Smooth muscle cell (in vitro differentiated cells): ENCODE results near the gene NMRAL1. TPM values are rescaled to one million over a fixed set of nuclear protein-coding genes. Genes with fewer than 3 reads are reported as not detected.

ENCODE experiments used
- DNase-seq: peaks from one replicate; lab custom pipeline; 2025; ENCODE audit not compliant: unreplicated experiment; lab: John Stamatoyannopoulos, UW
- H2AFZ ChIP-seq: fragments of 200-600 bp; sonication (generic); 2 replicates; pipeline ENCODE4 v1.6.0; 2016; ENCODE audit warnings: antibody characterized with exemption, low read depth, mild to moderate bottlenecking
- H3F3A ChIP-seq: fragments of 200-600 bp; sonication (generic); 2 replicates; pipeline ENCODE4 v1.6.0; 2017; ENCODE audit warnings: antibody characterized with exemption, low read depth
- H3K27ac ChIP-seq: fragments of 200-600 bp; sonication (generic); 2 replicates; pipeline ENCODE4 v1.5.1; 2016; ENCODE audit warnings: low read depth, mild to moderate bottlenecking
- H3K27me3 ChIP-seq: fragments of 200-600 bp; sonication (generic); 2 replicates; pipeline ENCODE4 v1.6.1; 2016; ENCODE audit warnings: low read depth, mild to moderate bottlenecking
- H3K36me3 ChIP-seq: fragments of 200-600 bp; sonication (generic); 2 replicates; pipeline ENCODE4 v1.5.1; 2016; ENCODE audit warnings: low read depth
- H3K4me1 ChIP-seq: fragments of 200-600 bp; sonication (generic); 2 replicates; pipeline ENCODE4 v1.5.1; 2016; ENCODE audit warnings: low read depth
- H3K4me2 ChIP-seq: fragments of 200-600 bp; sonication (generic); 2 replicates; pipeline ENCODE4 v1.6.0; 2016; ENCODE audit warnings: mild to moderate bottlenecking
- H3K4me3 ChIP-seq: fragments of 200-600 bp; sonication (generic); 2 replicates; pipeline ENCODE4 v1.5.1; 2016; ENCODE audit warnings: mild to moderate bottlenecking
- H3K79me2 ChIP-seq: fragments of 200-600 bp; sonication (generic); 2 replicates; pipeline ENCODE4 v1.6.0; 2016; ENCODE audit warnings: low read depth, mild to moderate bottlenecking
- H3K9ac ChIP-seq: fragments of 200-600 bp; sonication (generic); 2 replicates; pipeline ENCODE4 v1.6.0; 2016; ENCODE audit warnings: low read depth
- H3K9me3 ChIP-seq: fragments of 200-600 bp; sonication (generic); replicated peaks from 2 replicates; pipeline ENCODE4 v1.5.1; 2016; ENCODE audit warnings: low read depth
- H4K20me1 ChIP-seq: fragments of 200-600 bp; sonication (generic); 2 replicates; pipeline ENCODE4 v1.6.0; 2016; ENCODE audit warnings: low read depth
- WGBS: methylation state at CpG from one replicate; pipeline ENCODE4 v1.1.7; 2016; ENCODE audit warnings: low lambda C conversion rate; 5-methylcytosine and 5-hydroxymethylcytosine counted together
- polyA plus RNA-seq: library from polyadenylated mRNA; unstranded; fragments of >200 nt; fragmentation: Nextera tagmentation; extraction: Ambion mirVana; gene quantifications from 2 replicates; pipeline ENCODE4 v1.2.1, GENCODE V29; 2016
- total RNA-seq: library from RNA; depleted of rRNA; stranded (reverse); fragments of >200 nt; gene quantifications from 2 replicates; pipeline ENCODE4 v1.2.3, GENCODE V29; 2014
- TF ChIP-seq, protein P1 (sequence below): fragments of 200-600 bp; sonication (generic); IDR thresholded peaks from 2 replicates; pipeline ENCODE4 v1.5.1; 2017; ENCODE audit warnings: borderline replicate concordance, mild to moderate bottlenecking, antibody characterized with exemption; ENCODE audit not compliant: insufficient read depth, poor library complexity, severe bottlenecking

The NMRAL1 gene
- total and polyA plus RNA-seq, 2 experiments from 2014 or later: 27.1 to 51.8 TPM

- Histone ChIP-seq H4K20me1 (peaks cover 7% of the 10 kb centered on the region), H3K27ac (no peak overlapping the region), H2AFZ (no peak overlapping the region), H3K27me3 (no peaks in the 10 kb centered on the region), H3K36me3 (no peaks in the 10 kb centered on the region), H3K9ac (no peak overlapping the region), H3K9me3 (no peaks in the 10 kb centered on the region), H3F3A (no peaks in the 10 kb centered on the region), H3K4me1 (no peaks in the 10 kb centered on the region), H3K4me2 (no peak overlapping the region), H3K4me3 (no peak overlapping the region), H3K79me2 (no peaks in the 10 kb centered on the region)
- WGBS: 92% methylated on average over 25 of the region's 27 CpGs
- no peak for DNase-seq
- TF ChIP-seq, protein P1, sequence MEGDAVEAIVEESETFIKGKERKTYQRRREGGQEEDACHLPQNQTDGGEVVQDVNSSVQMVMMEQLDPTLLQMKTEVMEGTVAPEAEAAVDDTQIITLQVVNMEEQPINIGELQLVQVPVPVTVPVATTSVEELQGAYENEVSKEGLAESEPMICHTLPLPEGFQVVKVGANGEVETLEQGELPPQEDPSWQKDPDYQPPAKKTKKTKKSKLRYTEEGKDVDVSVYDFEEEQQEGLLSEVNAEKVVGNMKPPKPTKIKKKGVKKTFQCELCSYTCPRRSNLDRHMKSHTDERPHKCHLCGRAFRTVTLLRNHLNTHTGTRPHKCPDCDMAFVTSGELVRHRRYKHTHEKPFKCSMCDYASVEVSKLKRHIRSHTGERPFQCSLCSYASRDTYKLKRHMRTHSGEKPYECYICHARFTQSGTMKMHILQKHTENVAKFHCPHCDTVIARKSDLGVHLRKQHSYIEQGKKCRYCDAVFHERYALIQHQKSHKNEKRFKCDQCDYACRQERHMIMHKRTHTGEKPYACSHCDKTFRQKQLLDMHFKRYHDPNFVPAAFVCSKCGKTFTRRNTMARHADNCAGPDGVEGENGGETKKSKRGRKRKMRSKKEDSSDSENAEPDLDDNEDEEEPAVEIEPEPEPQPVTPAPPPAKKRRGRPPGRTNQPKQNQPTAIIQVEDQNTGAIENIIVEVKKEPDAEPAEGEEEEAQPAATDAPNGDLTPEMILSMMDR: no peak
Measured at GRCh38 chr16:4461250-4462085, 13.0 kb downstream of the NMRAL1 start.

DNA sequence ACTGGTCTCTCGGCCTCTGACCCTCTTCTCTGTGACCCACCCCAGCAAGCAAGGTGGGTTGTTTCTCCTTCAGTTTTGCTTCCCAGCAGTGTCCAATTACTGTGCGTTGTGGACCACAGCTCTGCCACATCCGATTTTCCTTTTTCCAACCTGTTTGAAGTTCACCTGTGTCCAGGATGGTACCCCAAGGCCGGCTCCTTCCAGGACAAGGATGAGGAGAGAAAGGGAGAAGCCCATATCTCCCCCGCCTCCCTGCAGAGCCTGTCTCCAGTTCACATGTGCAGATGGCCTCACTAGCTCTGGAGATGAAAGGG lies 13.5 kb downstream of the NMRAL1 start:
- no peaks in the 10 kb centered on the region for H3K9me3 ChIP-seq
- peaks cover 7% of the 10 kb centered on the region for H4K20me1 ChIP-seq
- WGBS: 98% methylated on average over 5 of the region's 5 CpGs
- no peak overlapping the region for H2AFZ ChIP-seq
- H3K27ac ChIP-seq: no peak overlapping the region
- no peak overlapping the region for H3K4me3 ChIP-seq
- no peaks in the 10 kb centered on the region for H3K27me3 ChIP-seq
- no peaks in the 10 kb centered on the region for H3F3A ChIP-seq
- H3K4me2 ChIP-seq: no peak overlapping the region
- H3K79me2 ChIP-seq: no peaks in the 10 kb centered on the region
- TF ChIP-seq, protein P1: no peak
- no peak for DNase-seq
- no peaks in the 10 kb centered on the region for H3K36me3 ChIP-seq
- no peak overlapping the region for H3K9ac ChIP-seq
- H3K4me1 ChIP-seq: no peaks in the 10 kb centered on the region

GRCh38 chr16:4455951-4456350 lies 18.5 kb downstream of the NMRAL1 start:
- Histone ChIP-seq H3K36me3 (no peaks in the 10 kb centered on the region), H3K9ac (no peak overlapping the region), H3K79me2 (no peaks in the 10 kb centered on the region), H3K4me3 (no peak overlapping the region), H3K9me3 (no peaks in the 10 kb centered on the region), H3K4me2 (no peak overlapping the region), H4K20me1 (peaks cover 30% of the 10 kb centered on the region), H3K27me3 (no peaks in the 10 kb centered on the region), H2AFZ (no peak overlapping the region), H3K27ac (no peak overlapping the region), H3F3A (no peaks in the 10 kb centered on the region), H3K4me1 (no peaks in the 10 kb centered on the region)
- TF ChIP-seq, protein P1: no peak
- 95% methylated on average over 10 of the region's 10 CpGs for WGBS
- no peak for DNase-seq

GRCh38 chr16:4455081-4455480 lies 19.3 kb downstream of the NMRAL1 start:
- 93% methylated on average over 14 of the region's 14 CpGs for WGBS
- Histone ChIP-seq H3K4me1 (no peaks in the 10 kb centered on the region), H3K9me3 (no peaks in the 10 kb centered on the region), H3K79me2 (no peaks in the 10 kb centered on the region), H3K27ac (no peak overlapping the region), H4K20me1 (peaks cover 30% of the 10 kb centered on the region), H3K27me3 (no peaks in the 10 kb centered on the region), H3K4me2 (no peak overlapping the region), H3K4me3 (no peak overlapping the region), H2AFZ (no peak overlapping the region), H3K9ac (no peak overlapping the region), H3K36me3 (no peaks in the 10 kb centered on the region), H3F3A (no peaks in the 10 kb centered on the region)
- TF ChIP-seq, protein P1: no peak
- DNase-seq: no peak
